PC-3 (cell line): Measurements from ENCODE around the gene RAP1GAP2.

Experiments used
- EZH2 ChIP-seq: fragments of 300-600 bp; sonication (generic); IDR thresholded peaks from one replicate; pipeline ENCODE4 v1.6.1; 2017; ENCODE audit warnings: antibody characterized with exemption, mild to moderate bottlenecking, low read length; ENCODE audit not compliant: unreplicated experiment
- EZH2phosphoT487 ChIP-seq: fragments of 300-600 bp; sonication (generic); IDR thresholded peaks from 2 replicates; pipeline ENCODE4 v1.6.1; 2018; ENCODE audit warnings: mild to moderate bottlenecking, antibody characterized with exemption, low read length, borderline replicate concordance
- TF ChIP-seq, protein P1 (sequence below): fragments of 300-600 bp; sonication (generic); conservative IDR thresholded peaks from 2 replicates; pipeline ENCODE4 v1.5.1; 2017; ENCODE audit warnings: antibody characterized with exemption, low read depth, mild to moderate bottlenecking, low read length

DNA sequence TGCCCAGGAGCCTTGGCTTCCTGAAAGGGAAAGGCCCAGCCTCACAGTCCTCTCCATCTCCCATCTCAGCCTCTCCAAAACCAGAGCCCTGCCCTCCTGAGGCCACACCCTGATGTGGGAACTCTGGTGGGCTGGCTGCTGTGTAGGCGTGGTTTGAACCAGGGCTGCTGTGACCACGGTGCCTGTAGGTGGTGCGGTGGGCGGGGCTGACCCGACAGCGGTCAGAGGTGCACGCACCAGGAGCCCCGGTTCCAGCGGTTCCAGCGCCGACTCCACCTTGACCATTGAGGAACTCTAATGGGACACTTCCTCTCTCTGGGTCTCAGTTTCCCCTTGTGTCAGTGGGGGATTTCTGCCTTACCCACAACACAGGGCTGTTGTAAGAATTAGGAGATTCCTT is 2.4 kb downstream of the RAP1GAP2 start:
- no peak for TF ChIP-seq EZH2
- TF ChIP-seq EZH2phosphoT487: no peak
- TF ChIP-seq, protein P1, sequence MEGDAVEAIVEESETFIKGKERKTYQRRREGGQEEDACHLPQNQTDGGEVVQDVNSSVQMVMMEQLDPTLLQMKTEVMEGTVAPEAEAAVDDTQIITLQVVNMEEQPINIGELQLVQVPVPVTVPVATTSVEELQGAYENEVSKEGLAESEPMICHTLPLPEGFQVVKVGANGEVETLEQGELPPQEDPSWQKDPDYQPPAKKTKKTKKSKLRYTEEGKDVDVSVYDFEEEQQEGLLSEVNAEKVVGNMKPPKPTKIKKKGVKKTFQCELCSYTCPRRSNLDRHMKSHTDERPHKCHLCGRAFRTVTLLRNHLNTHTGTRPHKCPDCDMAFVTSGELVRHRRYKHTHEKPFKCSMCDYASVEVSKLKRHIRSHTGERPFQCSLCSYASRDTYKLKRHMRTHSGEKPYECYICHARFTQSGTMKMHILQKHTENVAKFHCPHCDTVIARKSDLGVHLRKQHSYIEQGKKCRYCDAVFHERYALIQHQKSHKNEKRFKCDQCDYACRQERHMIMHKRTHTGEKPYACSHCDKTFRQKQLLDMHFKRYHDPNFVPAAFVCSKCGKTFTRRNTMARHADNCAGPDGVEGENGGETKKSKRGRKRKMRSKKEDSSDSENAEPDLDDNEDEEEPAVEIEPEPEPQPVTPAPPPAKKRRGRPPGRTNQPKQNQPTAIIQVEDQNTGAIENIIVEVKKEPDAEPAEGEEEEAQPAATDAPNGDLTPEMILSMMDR: no peak
